ENCODE measurements around the gene EXOSC1. TPM values are rescaled to one million over a fixed set of nuclear protein-coding genes. Genes with fewer than 3 reads are reported as not detected.

Gene EXOSC1
- total and polyA plus RNA-seq, 11 donors = 14.8 to 34.5 (median 17.3) TPM

GRCh38 chr10:97450828-97451227 is 5.0 kb upstream of the EXOSC1 start:
- TF ChIP-seq POLR2A (IDR thresholded peaks at IDR 0.05) (no peak), CTCF (IDR thresholded peaks at IDR 0.05) (no peak)
- Histone ChIP-seq H3K9me3 (no peaks in the 10 kb centered on the region), H3K27me3 (no peaks in the 10 kb centered on the region), H3K4me1 (peaks cover 0 to 69% (median 44%) of the 10 kb centered on the region in 12 donors), H3K4me3 (no peak overlapping the region), H3K27ac (peak overlapping the region in 5 of 12 donors; percentile 9 to 58 (median 43)), H3K36me3 (peaks cover 0 to 47% (median 24%) of the 10 kb centered on the region in 9 donors)
- DNase-seq (peak in 1 of 5 donors; percentile 43), ATAC-seq (peak in 2 of 4 donors; percentile 16 to 17)
- intact Hi-C loops (cut with DNase I) = no loop called here
- WGBS, 4 donors = 31 to 42% (median 36%) methylated on average over 2 of the region's 2 CpGs

- TF ChIP-seq CTCF (IDR thresholded peaks at IDR 0.05) = no peak
- TF ChIP-seq POLR2A (IDR thresholded peaks at IDR 0.05) = no peak
- H3K4me3 ChIP-seq = peak overlapping the region; percentile 62 to 96 (median 89)
- WGBS, 4 donors = 1 to 2% (median 2%) methylated on average over 13 of the region's 13 CpGs
- H3K36me3 ChIP-seq = peaks cover 0 to 35% (median 25%) of the 10 kb centered on the region in 9 donors
- peaks cover 4 to 39% (median 30%) of the 10 kb centered on the region in 12 donors for H3K4me1 ChIP-seq
- H3K9me3 ChIP-seq = no peaks in the 10 kb centered on the region
- H3K27me3 ChIP-seq = no peaks in the 10 kb centered on the region
- ATAC-seq = peak in 2 of 4 donors; percentile 2 to 3
- intact Hi-C loops (cut with DNase I) = loop anchor here in 3 of 10 donors (2.0 to 10.0 kb wide), 3 partner anchors 17 to 52 kb away; partner anchors contain the start of genes MMS19 (in 2 of the 3) and UBTD1 (in 2 of the 3)
- no peak for DNase-seq
- H3K27ac ChIP-seq = peak overlapping the region in 11 of 12 donors; percentile 47 to 83 (median 74)
These were observed 467 bp downstream of the EXOSC1 start for GRCh38 chr10:97445357-97445721.

GRCh38 chr10:97444212-97444611 is 1.6 kb downstream of the EXOSC1 start:
- DNase-seq = no peak
- 83 to 93% (median 88%) methylated on average over 1 of the region's 1 CpG for WGBS, 4 donors
- H3K4me3 ChIP-seq = peak overlapping the region in 1 of 12 donors; percentile 62
- H3K36me3 ChIP-seq = peaks cover 0 to 47% (median 36%) of the 10 kb centered on the region in 9 donors
- peaks cover 4 to 37% (median 26%) of the 10 kb centered on the region in 12 donors for H3K4me1 ChIP-seq
- no peaks in the 10 kb centered on the region for H3K27me3 ChIP-seq
- intact Hi-C loops (cut with DNase I) = loop anchor here in 2 of 10 donors (2.0 to 10.0 kb wide), 2 partner anchors 15 to 51 kb away; partner anchors contain the start of genes MMS19 (in 1 of the 2) and UBTD1 (in 1 of the 2)
- TF ChIP-seq CTCF (IDR thresholded peaks at IDR 0.05) (no peak), POLR2A (IDR thresholded peaks at IDR 0.05) (no peak)
- H3K9me3 ChIP-seq = no peaks in the 10 kb centered on the region
- H3K27ac ChIP-seq = no peak overlapping the region
- ATAC-seq = no peak

GRCh38 chr10:97442277-97442676 is 3.5 kb downstream of the EXOSC1 start:
- H3K4me3 ChIP-seq = no peak overlapping the region
- ATAC-seq (no peak), DNase-seq (no peak)
- intact Hi-C loops (cut with DNase I) = loop anchor here in 1 of 10 donors (10.0 kb wide), 1 partner anchor 53 kb away; the partner anchor contains the start of genes MMS19 and UBTD1
- WGBS, 4 donors = 95 to 100% (median 98%) methylated on average over 1 of the region's 1 CpG
- no peaks in the 10 kb centered on the region for H3K27me3 ChIP-seq
- H3K9me3 ChIP-seq = no peaks in the 10 kb centered on the region
- TF ChIP-seq POLR2A (IDR thresholded peaks at IDR 0.05) (no peak), CTCF (IDR thresholded peaks at IDR 0.05) (no peak)
- H3K4me1 ChIP-seq = peaks cover 4 to 24% (median 18%) of the 10 kb centered on the region in 12 donors
- H3K27ac ChIP-seq = no peak overlapping the region
- H3K36me3 ChIP-seq = peaks cover 0 to 66% (median 55%) of the 10 kb centered on the region in 9 donors

Measured in heart left ventricle (tissue), 16 donors.